GM23338 (cell line): ENCODE measurements around the gene GRHL3. TPM values are rescaled to one million over a fixed set of nuclear protein-coding genes. Genes with fewer than 3 reads are reported as not detected.
A peak's percentile ranks its signal among the peaks of the same experiment; 100 is the strongest.

Source experiments
- ATAC-seq: fragments of 200-7000 bp; cut with Tn5 transposase; 3 replicates; pipeline ENCODE4 v1.9.1; 2020
- DNase-seq: peaks from one replicate; pipeline ENCODE4 v3.0.0-alpha.2; 2015; ENCODE audit warnings: low spot score
- H2AFZ ChIP-seq: fragments of 200-600 bp; sonication (generic); 2 replicates; pipeline ENCODE4 v1.8.0; 2016; ENCODE audit warnings: antibody characterized with exemption, mild to moderate bottlenecking, moderate library complexity
- H3F3A ChIP-seq: fragments of 200-600 bp; sonication (generic); replicated peaks from 2 replicates; pipeline ENCODE4 v1.8.0; 2017; ENCODE audit warnings: antibody characterized with exemption, mixed run types, low read depth
- H3K27ac ChIP-seq: fragments of 200-600 bp; sonication (generic); 2 replicates; pipeline ENCODE4 v1.6.1; 2016; ENCODE audit warnings: low read depth
- H3K27me3 ChIP-seq: fragments of 200-600 bp; sonication (generic); 2 replicates; pipeline ENCODE4 v1.8.0; 2016; ENCODE audit warnings: mild to moderate bottlenecking, mixed run types, moderate library complexity; ENCODE audit not compliant: insufficient read depth
- H3K36me3 ChIP-seq: fragments of 200-600 bp; sonication (generic); 2 replicates; pipeline ENCODE4 v1.8.0; 2016; ENCODE audit warnings: mild to moderate bottlenecking; ENCODE audit not compliant: insufficient read depth
- H3K4me1 ChIP-seq: fragments of 200-600 bp; sonication (generic); 2 replicates; pipeline ENCODE4 v1.8.0; 2016; ENCODE audit warnings: mild to moderate bottlenecking, moderate library complexity; ENCODE audit not compliant: insufficient read depth
- H3K4me2 ChIP-seq: fragments of 200-600 bp; sonication (generic); 2 replicates; pipeline ENCODE4 v1.7.1; 2017; ENCODE audit warnings: mixed run types
- H3K4me3 ChIP-seq: fragments of 200-600 bp; sonication (generic); 2 replicates; pipeline ENCODE4 v1.6.1; 2016; ENCODE audit warnings: mixed run types
- H3K79me2 ChIP-seq: fragments of 200-600 bp; sonication (generic); replicated peaks from 2 replicates; pipeline ENCODE4 v1.8.0; 2017; ENCODE audit warnings: mild to moderate bottlenecking; ENCODE audit not compliant: insufficient read depth
- H3K9me2 ChIP-seq: fragments of 200-600 bp; sonication (generic); 2 replicates; pipeline ENCODE4 v1.8.0; 2017; ENCODE audit not compliant: insufficient read depth
- H4K20me1 ChIP-seq: fragments of 200-600 bp; sonication (generic); replicated peaks from 2 replicates; pipeline ENCODE4 v1.8.0; 2017; ENCODE audit warnings: mild to moderate bottlenecking; ENCODE audit not compliant: insufficient read depth
- H3K27ac Mint-ChIP-seq: 2 replicates; pipeline ENCODE4 v1.8.0; 2020; ENCODE audit warnings: inconsistent platforms, mild to moderate bottlenecking, moderate library complexity, mixed read lengths
- H3K27me3 Mint-ChIP-seq: 3 replicates; pipeline ENCODE4 v1.8.0; 2022; ENCODE audit warnings: low read depth, mild to moderate bottlenecking, moderate library complexity, mixed read lengths, inconsistent platforms; ENCODE audit not compliant: insufficient read depth, poor library complexity
- H3K36me3 Mint-ChIP-seq: 3 replicates; pipeline ENCODE4 v1.8.0; 2021; ENCODE audit warnings: low read depth, mild to moderate bottlenecking, inconsistent platforms, moderate library complexity, mixed read lengths
- H3K4me1 Mint-ChIP-seq: 3 replicates; pipeline ENCODE4 v1.8.0; 2020; ENCODE audit warnings: mild to moderate bottlenecking, inconsistent platforms, mixed read lengths
- H3K4me3 Mint-ChIP-seq: 3 replicates; pipeline ENCODE4 v1.8.0; 2021; ENCODE audit warnings: moderate library complexity, mild to moderate bottlenecking, inconsistent platforms, mixed read lengths
- H3K9me3 Mint-ChIP-seq: 3 replicates; pipeline ENCODE4 v1.8.0; 2020; ENCODE audit warnings: moderate library complexity, mild to moderate bottlenecking, inconsistent platforms, mixed read lengths
- CREB1 ChIP-seq: fragments of 250-450 bp; sonication (Bioruptor Pico); IDR thresholded peaks from 2 replicates; pipeline ENCODE4 v1.5.0; 2020; ENCODE audit warnings: low read depth, mild to moderate bottlenecking, moderate library complexity
- CTCF ChIP-seq, 2 experiments: fragments of 200-600 bp in 1 of 2; sonication (generic) in 1 of 2; conservative IDR thresholded peaks; 2 replicates each; pipeline versions ENCODE4 v1.5.1 to v1.6.1; 2016 to 2017; ENCODE audit warnings: antibody characterized with exemption in 2 of 2, low read depth in 2 of 2, mild to moderate bottlenecking in 2 of 2, moderate library complexity in 1 of 2
- ETS1 ChIP-seq: IDR thresholded peaks from 2 replicates; pipeline ENCODE4 v1.6.1; 2016; ENCODE audit warnings: antibody characterized with exemption
- EZH2 ChIP-seq: fragments of 200-600 bp; sonication (generic); IDR thresholded peaks from one replicate; pipeline ENCODE4 v1.8.0; 2017; ENCODE audit warnings: antibody characterized with exemption, mild to moderate bottlenecking, low read depth; ENCODE audit not compliant: unreplicated experiment
- EZH2phosphoT487 ChIP-seq: fragments of 200-600 bp; sonication (generic); IDR thresholded peaks from one replicate; pipeline ENCODE4 v1.8.1; 2018; ENCODE audit warnings: antibody characterized with exemption; ENCODE audit not compliant: unreplicated experiment
- JUNB ChIP-seq: IDR thresholded peaks from one replicate; pipeline ENCODE4 v1.6.1; 2016; ENCODE audit warnings: antibody characterized with exemption; ENCODE audit not compliant: unreplicated experiment
- NANOG ChIP-seq: IDR thresholded peaks from 2 replicates; pipeline ENCODE4 v1.6.1; 2016; ENCODE audit warnings: antibody characterized with exemption, borderline replicate concordance
- POLR2AphosphoS5 ChIP-seq: IDR thresholded peaks from 2 replicates; pipeline ENCODE4 v1.6.1; 2016; ENCODE audit warnings: antibody characterized with exemption, low read depth
- REST ChIP-seq: IDR thresholded peaks from one replicate; pipeline ENCODE4 v1.6.1; 2018; ENCODE audit warnings: antibody characterized with exemption; ENCODE audit not compliant: unreplicated experiment
- STAT1 ChIP-seq: IDR thresholded peaks from one replicate; pipeline ENCODE4 v1.6.1; 2016; ENCODE audit warnings: antibody characterized with exemption; ENCODE audit not compliant: unreplicated experiment
- ZNF114 ChIP-seq: fragments of 250-450 bp; sonication (Bioruptor Pico); IDR thresholded peaks from 2 replicates; pipeline ENCODE4 v1.5.0; 2020; ENCODE audit warnings: mild to moderate bottlenecking, moderate library complexity
- ZNF331 ChIP-seq: fragments of 250-450 bp; sonication (Bioruptor Pico); IDR thresholded peaks from 2 replicates; pipeline ENCODE4 v1.5.0; 2020; ENCODE audit warnings: low read depth, mild to moderate bottlenecking, moderate library complexity
- ZNF462 ChIP-seq: fragments of 250-450 bp; sonication (Bioruptor Pico); IDR thresholded peaks from 2 replicates; pipeline ENCODE4 v1.5.0; 2020; ENCODE audit warnings: mild to moderate bottlenecking, moderate library complexity
- polyA plus RNA-seq: library from polyadenylated mRNA; unstranded; fragments of >200 nt; fragmentation: Nextera tagmentation; extraction: Ambion mirVana; gene quantifications from 2 replicates; pipeline ENCODE4 v1.2.1, GENCODE V29; 2016
- total RNA-seq: library from RNA; depleted of rRNA; stranded (reverse); fragments of >200 nt; shearing (Covaris generic); gene quantifications from 2 replicates; pipeline ENCODE4 v1.2.3, GENCODE V29; 2014

Gene GRHL3
- total and polyA plus RNA-seq, 2 experiments from 2014 or later = 0.78 to 1.1 TPM

- TF ChIP-seq EZH2phosphoT487 = no peak
Observed at GRCh38 chr1:24373044-24373443, 53.9 kb downstream of the GRHL3 start (continued).

- Histone ChIP-seq H3K9me2 (no peaks in the 10 kb centered on the region), H4K20me1 (no peaks in the 10 kb centered on the region), H3K27me3 (no peaks in the 10 kb centered on the region), H3K4me3 (no peak overlapping the region), H3F3A (no peaks in the 10 kb centered on the region), H3K27ac (no peak overlapping the region), H3K4me1 (no peaks in the 10 kb centered on the region), H3K79me2 (no peaks in the 10 kb centered on the region), H3K36me3 (no peaks in the 10 kb centered on the region), H3K4me2 (no peak overlapping the region), H2AFZ (no peak overlapping the region)
- no peaks in the 10 kb centered on the region for H3K36me3 Mint-ChIP-seq
- TF ChIP-seq REST (no peak), EZH2 (no peak), ETS1 (no peak), CREB1 (CRISPR knock-in tag) (no peak), ZNF462 (CRISPR knock-in tag) (no peak), ZNF331 (CRISPR knock-in tag) (no peak), STAT1 (no peak), EZH2phosphoT487 (no peak), NANOG (no peak), JUNB (no peak), ZNF114 (CRISPR knock-in tag) (no peak), POLR2AphosphoS5 (no peak), CTCF (conservative IDR thresholded peaks at IDR 0.05; ENCODE audit: low read depth in 2 of 2) (no peak)
- no peak overlapping the region for H3K4me3 Mint-ChIP-seq
- DNase-seq (no peak), ATAC-seq (no peak)
- H3K4me1 Mint-ChIP-seq = peaks cover 19% of the 10 kb centered on the region
- H3K27ac Mint-ChIP-seq = peak overlapping the region; percentile 82
- H3K9me3 Mint-ChIP-seq = no peaks in the 10 kb centered on the region
- peaks cover 5% of the 10 kb centered on the region for H3K27me3 Mint-ChIP-seq
Observed at GRCh38 chr1:24373710-24374109, 54.6 kb downstream of the GRHL3 start.
